HepG2 (cell line): Measurements from ENCODE around the gene SIK3. TPM values are rescaled to one million over a fixed set of nuclear protein-coding genes. Genes with fewer than 3 reads are reported as not detected.

Experiments
- ATAC-seq: fragments of 200-7000 bp; cut with Tn5 transposase; 3 replicates; pipeline ENCODE4 v1.9.1; 2020; ENCODE audit warnings: mild to moderate bottlenecking, moderate library complexity
- BruUV-seq: library from RNA; stranded (reverse); fragments of 400-500 nt; replicated peaks from 2 replicates; lab custom pipeline; 2021; lab: Mats Ljungman, UMichigan
- CTCF ChIA-PET: fragments of 300-600 bp; formaldehyde crosslinking; extraction: SDS; loops from one replicate; lab custom pipeline; 2021; ENCODE audit warnings: low total read pairs, inconsistent platforms, low intra/inter-chr PET ratio; lab: Yijun Ruan, JAX
- POLR2A ChIA-PET: fragments of 350-600 bp; sonication (Branson Sonifier 250); formaldehyde crosslinking; loops from one replicate; lab custom pipeline; 2020; ENCODE audit warnings: antibody characterized with exemption, inconsistent platforms; lab: Yijun Ruan, JAX
- DNase-seq: peaks from one replicate; pipeline ENCODE4 v3.0.0-alpha.2; 2015; ENCODE audit warnings: low spot score
- FAIRE-seq: peaks from 3 replicates; lab custom pipeline; 2011; peaks lifted over from hg19 to GRCh38; lab: Jason Lieb, UNC
- H2AFZ ChIP-seq: one replicate; pipeline ENCODE4 v1.6.1; 2011; ENCODE audit warnings: low read length, inconsistent platforms
- H3K27ac ChIP-seq: fragments of 300-600 bp; 3 replicates; pipeline ENCODE4 v1.8.0; 2011; ENCODE audit warnings: mixed run types, mild to moderate bottlenecking, mixed read lengths, low read length, inconsistent platforms; ENCODE audit not compliant: insufficient read depth; ENCODE audit errors: extremely low read length
- H3K27me3 ChIP-seq, 2 experiments: fragments of 200-600 bp in 1 of 2; 2 replicates in 1 of 2; 3 replicates in 1 of 2; pipeline versions ENCODE4 v1.6.0 to v1.8.0; 2011; ENCODE audit warnings: low read length in 2 of 2, mild to moderate bottlenecking in 2 of 2, moderate library complexity in 2 of 2, inconsistent platforms in 1 of 2; ENCODE audit not compliant: insufficient read depth in 2 of 2, control insufficient read depth in 1 of 2
- H3K36me3 ChIP-seq, 2 experiments: fragments of 200-600 bp in 1 of 2; replicated peaks in 1 of 2; 2 replicates in 1 of 2; 3 replicates in 1 of 2; pipeline versions ENCODE4 v1.5.1 to v1.8.0; 2011; ENCODE audit warnings: low read length in 2 of 2, inconsistent platforms in 1 of 2; ENCODE audit not compliant: insufficient read depth in 2 of 2, control insufficient read depth in 1 of 2
- H3K4me1 ChIP-seq: 2 replicates; pipeline ENCODE4 v1.5.1; 2012; ENCODE audit warnings: low read length, inconsistent platforms; ENCODE audit not compliant: insufficient read depth
- H3K4me2 ChIP-seq: 2 replicates; pipeline ENCODE4 v1.6.0; 2011; ENCODE audit warnings: low read depth, low read length, inconsistent platforms
- H3K4me3 ChIP-seq, 3 experiments: fragments of 200-600 bp in 1 of 3; sonication (generic), shearing (Covaris generic) in 1 of 3; replicated peaks in 1 of 3; 2 replicates each; pipeline ENCODE4 v1.5.1; 2011 to 2016; ENCODE audit warnings: low read length in 3 of 3, inconsistent platforms in 2 of 3, low read depth in 2 of 3, mild to moderate bottlenecking in 2 of 3, control low read depth in 1 of 3, mixed read lengths in 1 of 3; ENCODE audit not compliant: insufficient read depth in 1 of 3
- H3K79me2 ChIP-seq: one replicate; pipeline ENCODE4 v1.6.1; 2011; ENCODE audit warnings: low read length, inconsistent platforms; ENCODE audit not compliant: insufficient read depth
- H3K9ac ChIP-seq: 2 replicates; pipeline ENCODE4 v1.6.0; 2011; ENCODE audit warnings: mild to moderate bottlenecking, low read depth, low read length, inconsistent platforms; ENCODE audit not compliant: insufficient read depth
- H3K9me3 ChIP-seq: 2 replicates; pipeline ENCODE4 v1.5.1; 2012; ENCODE audit warnings: mild to moderate bottlenecking, low read length
- H4K20me1 ChIP-seq: 2 replicates; pipeline ENCODE4 v1.6.0; 2011; ENCODE audit warnings: inconsistent platforms, mild to moderate bottlenecking, low read length, moderate library complexity; ENCODE audit not compliant: insufficient read depth
- AKNA ChIP-seq: sonication (generic); formaldehyde crosslinking; IDR thresholded peaks from 2 replicates; pipeline ENCODE4 v1.4.0; 2020; ENCODE audit warnings: missing genetic modification reagents, borderline replicate concordance
- HINFP ChIP-seq: sonication (generic); formaldehyde crosslinking; IDR thresholded peaks from 2 replicates; pipeline ENCODE4 v1.4.0; 2020; ENCODE audit warnings: low read depth, mild to moderate bottlenecking, missing genetic modification reagents
- IRF1 ChIP-seq: sonication (generic); formaldehyde crosslinking; IDR thresholded peaks from 2 replicates; pipeline ENCODE4 v1.4.0; 2020; ENCODE audit warnings: low read depth, mild to moderate bottlenecking, missing genetic modification reagents
- KDM5B ChIP-seq: sonication (generic); formaldehyde crosslinking; IDR thresholded peaks from 2 replicates; pipeline ENCODE4 v1.4.0; 2020; ENCODE audit warnings: missing genetic modification reagents, mild to moderate bottlenecking, borderline replicate concordance
- MED1 ChIP-seq: sonication (generic); formaldehyde crosslinking; IDR thresholded peaks from 2 replicates; pipeline ENCODE4 v1.4.0; 2020; ENCODE audit warnings: missing genetic modification reagents
- MED8 ChIP-seq: sonication (generic); formaldehyde crosslinking; IDR thresholded peaks from 2 replicates; pipeline ENCODE4 v1.8.1; 2023; ENCODE audit warnings: mild to moderate bottlenecking, missing genetic modification reagents; ENCODE audit not compliant: insufficient replicate concordance
- MXD4 ChIP-seq: IDR thresholded peaks from 2 replicates; pipeline ENCODE4 v1.6.1; 2016; ENCODE audit warnings: mild to moderate bottlenecking, missing biosample characterization, missing genetic modification reagents
- RBFOX2 ChIP-seq: fragments of 200-400 bp; formaldehyde crosslinking; IDR thresholded peaks from 2 replicates; pipeline ENCODE4 v1.6.1; 2017; ENCODE audit warnings: low read depth, mild to moderate bottlenecking, low read length
- SCMH1 ChIP-seq: sonication (generic); formaldehyde crosslinking; IDR thresholded peaks from 2 replicates; pipeline ENCODE4 v1.9.0; 2021; ENCODE audit warnings: missing genetic modification reagents, mild to moderate bottlenecking, borderline replicate concordance
- TBL1XR1 ChIP-seq: fragments of 150-350 bp; IDR thresholded peaks from 2 replicates; pipeline ENCODE4 v1.6.1; 2014; ENCODE audit warnings: borderline replicate concordance, low read length; ENCODE audit not compliant: partially characterized antibody
- TIGD3 ChIP-seq: sonication (generic); formaldehyde crosslinking; IDR thresholded peaks from 2 replicates; pipeline ENCODE4 v1.5.1; 2020; ENCODE audit warnings: mild to moderate bottlenecking, missing genetic modification reagents, borderline replicate concordance
- ZFP36L2 ChIP-seq: sonication (generic); formaldehyde crosslinking; IDR thresholded peaks from 2 replicates; pipeline ENCODE4 v1.4.0; 2020; ENCODE audit warnings: missing genetic modification reagents
- ZFX ChIP-seq: sonication (generic); formaldehyde crosslinking; IDR thresholded peaks from 2 replicates; pipeline ENCODE4 v1.4.0; 2020; ENCODE audit warnings: mild to moderate bottlenecking, low read depth, missing genetic modification reagents, moderate library complexity
- ZNF12 ChIP-seq: sonication (generic); formaldehyde crosslinking; IDR thresholded peaks from 2 replicates; pipeline ENCODE4 v1.5.0; 2020; ENCODE audit warnings: missing genetic modification reagents
- ZNF251 ChIP-seq: sonication (generic); formaldehyde crosslinking; IDR thresholded peaks from 2 replicates; pipeline ENCODE4 v1.9.0; 2021; ENCODE audit warnings: mild to moderate bottlenecking, missing genetic modification reagents
- ZNF850 ChIP-seq: sonication (generic); formaldehyde crosslinking; conservative IDR thresholded peaks from 2 replicates; pipeline ENCODE4 v1.9.0; 2021; ENCODE audit warnings: mild to moderate bottlenecking, missing genetic modification reagents
- WGBS: methylation state at CpG from one replicate; pipeline ENCODE4 v1.1.6; 2017; ENCODE audit warnings: low lambda C conversion rate; 5-methylcytosine and 5-hydroxymethylcytosine counted together
- in situ Hi-C: cut with HindIII; loops from 2 replicates; pipeline ENCODE4 v1.10.0; 2017; ENCODE audit warnings: low pct_unique_long_range_greater_than_20kb; ENCODE audit not compliant: extremely low pct_ligation_motif_present
- intact Hi-C: fragments of 100-400 bp; cut with micrococcal nuclease; formaldehyde crosslinking; loops from one replicate; pipeline ENCODE4 v1.10.0; 2022; ENCODE audit not compliant: unreplicated experiment
- polyA plus RNA-seq, 8 experiments: library from polyadenylated mRNA; depleted of rRNA in 3 of 8; stranded (reverse) in 7 of 8; unstranded in 1 of 8; fragments of >200 nt; fragmentation: Illumina TruSeq in 4 of 8; extraction: Trizol in 4 of 8; gene quantifications; 2 replicates each; pipeline versions ENCODE4 v1.2.1 to v1.2.3, GENCODE V29; 2011 to 2016; ENCODE audit warnings: low read depth in 4 of 8, missing spikeins in 1 of 8, mixed read lengths in 1 of 8; ENCODE audit not compliant: insufficient read depth in 1 of 8
- total RNA-seq, 5 experiments: library from RNA; depleted of rRNA; stranded (reverse); fragments of >200 nt; fragmentation: Illumina TruSeq; extraction: Trizol; gene quantifications; 2 replicates each; pipeline ENCODE4 v1.2.3, GENCODE V29; 2016; ENCODE audit warnings: low read depth in 1 of 5

The SIK3 gene
- total and polyA plus RNA-seq, 2 of the 13 experiments (the other 11 are each of a cell fraction or from before 2014, with no cell fraction given) = 5.7 to 9.8 TPM

GRCh38 chr11:116925050-116925449 lies 173.2 kb downstream of the SIK3 start:
- no TSS peak for BruUV-seq
- in situ Hi-C loops = no loop called here
- 97% methylated on average over 8 of the region's 8 CpGs for WGBS
- H3K36me3 ChIP-seq = peaks cover 5 to 38% of the 10 kb centered on the region in 2 experiments
- H3K4me2 ChIP-seq = no peak overlapping the region
- H3K79me2 ChIP-seq = no peaks in the 10 kb centered on the region
- no peak overlapping the region for H3K27ac ChIP-seq
- peaks cover 40% of the 10 kb centered on the region for H3K4me1 ChIP-seq
- ATAC-seq (no peak), DNase-seq (no peak), FAIRE-seq (no peak)
- intact Hi-C loops = loop anchor here (10.0 kb wide), 1 partner anchor 100 kb away; no protein-coding TSS in a partner anchor
- TF ChIP-seq TIGD3 (no peak), ZNF850 (CRISPR knock-in tag) (no peak), ZFX (no peak), MXD4 (CRISPR knock-in tag) (no peak), RBFOX2 (no peak), MED8 (no peak), TBL1XR1 (no peak), IRF1 (no peak), AKNA (CRISPR knock-in tag) (no peak), MED1 (CRISPR knock-in tag) (no peak), ZNF251 (CRISPR knock-in tag) (no peak), SCMH1 (CRISPR knock-in tag) (no peak), HINFP (CRISPR knock-in tag) (no peak), ZFP36L2 (CRISPR knock-in tag) (no peak), KDM5B (CRISPR knock-in tag) (no peak), ZNF12 (CRISPR knock-in tag) (no peak)
- H2AFZ ChIP-seq = no peak overlapping the region
- H3K27me3 ChIP-seq = no peaks in the 10 kb centered on the region
- no peaks in the 10 kb centered on the region for H3K9me3 ChIP-seq
- H3K9ac ChIP-seq = no peak overlapping the region
- H4K20me1 ChIP-seq = no peaks in the 10 kb centered on the region
- CTCF ChIA-PET = no interaction called here
- no peak overlapping the region for H3K4me3 ChIP-seq
- POLR2A ChIA-PET = no interaction called here
